Measurements from ENCODE around the gene FCGR1A. TPM values are rescaled to one million over a fixed set of nuclear protein-coding genes. Genes with fewer than 3 reads are reported as not detected.
"Not testable (repeated sequence)": the region's sequence is repeated elsewhere in the genome, so short reads cannot be mapped to it uniquely, and the experiment has no call there.

Gene FCGR1A
- total and polyA plus RNA-seq, 7 donors = 0.55 to 12.0 (median 5.8) TPM

GRCh38 chr1:149787688-149788451 lies 5.4 kb downstream of the FCGR1A start:
- H3K36me3 ChIP-seq; H3K4me3 ChIP-seq; H3K9me3 ChIP-seq; intact Hi-C loops (cut with DNase I); H3K27me3 ChIP-seq; H3K27ac ChIP-seq; H3K4me1 ChIP-seq; DNase-seq: not testable (repeated sequence)
- WGBS, 2 donors = 88 to 96% methylated on average over 3 of the region's 3 CpGs

- H3K36me3 ChIP-seq; H3K27me3 ChIP-seq; H3K9me3 ChIP-seq; intact Hi-C loops (cut with DNase I); H3K4me1 ChIP-seq: not testable (repeated sequence)
- H3K27ac ChIP-seq = peak overlapping the region; percentile 84 to 90 (median 86)
- H3K4me3 ChIP-seq = peak overlapping the region; percentile 50 to 64 (median 54)
- peak in 3 of 4 experiments; percentile 13 to 51 (median 49) for TF ChIP-seq CTCF (IDR thresholded peaks at IDR 0.05)
- 0% methylated on average over 28 to 30 of the region's 36 CpGs for WGBS, 2 donors
- DNase-seq = peak; percentile 70
Measured at GRCh38 chr1:149792502-149792901, 10.0 kb downstream of the FCGR1A start.

- 1 to 2% methylated on average over 42 to 44 of the region's 52 CpGs for WGBS, 2 donors
- H3K4me1 ChIP-seq; H3K27me3 ChIP-seq; H3K36me3 ChIP-seq; intact Hi-C loops (cut with DNase I); H3K9me3 ChIP-seq: not testable (repeated sequence)
- Histone ChIP-seq H3K27ac (peak overlapping the region; percentile 84 to 90 (median 86)), H3K4me3 (peak overlapping the region; percentile 50 to 64 (median 54))
- peak in 3 of 4 experiments; percentile 11 to 61 (median 55) for TF ChIP-seq CTCF (IDR thresholded peaks at IDR 0.05)
- peak; percentile 84 for DNase-seq
Measured at GRCh38 chr1:149792912-149793515, 10.5 kb downstream of the FCGR1A start.

GRCh38 chr1:149793885-149794284 lies 11.4 kb downstream of the FCGR1A start:
- H3K4me3 ChIP-seq; H3K9me3 ChIP-seq; DNase-seq; H3K36me3 ChIP-seq; intact Hi-C loops (cut with DNase I); H3K27ac ChIP-seq; H3K4me1 ChIP-seq; H3K27me3 ChIP-seq: not testable (repeated sequence)
- WGBS, 2 donors = 66 to 73% methylated on average over 2 to 5 of the region's 5 CpGs

GRCh38 chr1:149801628-149802027 lies 19.1 kb downstream of the FCGR1A start:
- WGBS, 2 donors = 86 to 96% methylated on average over 1 of the region's 3 CpGs
- intact Hi-C loops (cut with DNase I); H3K4me3 ChIP-seq; H3K36me3 ChIP-seq; H3K27me3 ChIP-seq; DNase-seq; H3K9me3 ChIP-seq; H3K27ac ChIP-seq; H3K4me1 ChIP-seq: not testable (repeated sequence)

GRCh38 chr1:149804417-149805080 lies 22.1 kb downstream of the FCGR1A start:
- intact Hi-C loops (cut with DNase I); H3K36me3 ChIP-seq; H3K27me3 ChIP-seq; H3K4me3 ChIP-seq; H3K9me3 ChIP-seq; DNase-seq; H3K27ac ChIP-seq; H3K4me1 ChIP-seq: not testable (repeated sequence)
- WGBS, 2 donors = no CpG with 5 or more reads among the region's 4 CpGs

GRCh38 chr1:149810697-149811405 lies 28.4 kb downstream of the FCGR1A start:
- intact Hi-C loops (cut with DNase I); DNase-seq; H3K27ac ChIP-seq; H3K36me3 ChIP-seq; H3K4me1 ChIP-seq; H3K9me3 ChIP-seq; H3K27me3 ChIP-seq: not testable (repeated sequence)
- peak overlapping the region in 1 of 4 donors; percentile 57 for H3K4me3 ChIP-seq
- WGBS, 2 donors = 25 to 39% methylated on average over 7 of the region's 7 CpGs

- H3K27me3 ChIP-seq; H3K4me1 ChIP-seq; H3K9me3 ChIP-seq; intact Hi-C loops (cut with DNase I); H3K36me3 ChIP-seq: not testable (repeated sequence)
- Histone ChIP-seq H3K27ac (peak overlapping the region; percentile 62 to 91 (median 89)), H3K4me3 (peak overlapping the region in 3 of 4 donors; percentile 53 to 57 (median 54))
- WGBS, 2 donors = 1 to 2% methylated on average over 11 of the region's 14 CpGs
- peak; percentile 64 for DNase-seq
Measured at GRCh38 chr1:149811514-149811889, 29.0 kb downstream of the FCGR1A start.
